MM.1S (cell line): Measurements from ENCODE around the gene ASPN.

Experiments used
- EZH2phosphoT487 ChIP-seq: fragments of 300-600 bp; sonication (generic); IDR thresholded peaks from 2 replicates; pipeline ENCODE4 v1.6.1; 2018; ENCODE audit warnings: antibody characterized with exemption, low read length
- TF ChIP-seq, protein P1 (sequence below): fragments of 300-600 bp; sonication (generic); IDR thresholded peaks from 2 replicates; pipeline ENCODE4 v1.5.1; 2016; ENCODE audit warnings: antibody characterized with exemption, low read length, mixed read lengths

- TF ChIP-seq, protein P1, sequence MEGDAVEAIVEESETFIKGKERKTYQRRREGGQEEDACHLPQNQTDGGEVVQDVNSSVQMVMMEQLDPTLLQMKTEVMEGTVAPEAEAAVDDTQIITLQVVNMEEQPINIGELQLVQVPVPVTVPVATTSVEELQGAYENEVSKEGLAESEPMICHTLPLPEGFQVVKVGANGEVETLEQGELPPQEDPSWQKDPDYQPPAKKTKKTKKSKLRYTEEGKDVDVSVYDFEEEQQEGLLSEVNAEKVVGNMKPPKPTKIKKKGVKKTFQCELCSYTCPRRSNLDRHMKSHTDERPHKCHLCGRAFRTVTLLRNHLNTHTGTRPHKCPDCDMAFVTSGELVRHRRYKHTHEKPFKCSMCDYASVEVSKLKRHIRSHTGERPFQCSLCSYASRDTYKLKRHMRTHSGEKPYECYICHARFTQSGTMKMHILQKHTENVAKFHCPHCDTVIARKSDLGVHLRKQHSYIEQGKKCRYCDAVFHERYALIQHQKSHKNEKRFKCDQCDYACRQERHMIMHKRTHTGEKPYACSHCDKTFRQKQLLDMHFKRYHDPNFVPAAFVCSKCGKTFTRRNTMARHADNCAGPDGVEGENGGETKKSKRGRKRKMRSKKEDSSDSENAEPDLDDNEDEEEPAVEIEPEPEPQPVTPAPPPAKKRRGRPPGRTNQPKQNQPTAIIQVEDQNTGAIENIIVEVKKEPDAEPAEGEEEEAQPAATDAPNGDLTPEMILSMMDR: no peak
- TF ChIP-seq EZH2phosphoT487: no peak
These were observed 14.3 kb upstream of the ASPN start for GRCh38 chr9:92496396-92497176.
